Endodermal cell (in vitro differentiated cells): ENCODE results near the gene PMIS2. TPM values are rescaled to one million over a fixed set of nuclear protein-coding genes. Genes with fewer than 3 reads are reported as not detected.

Source experiments
- DNase-seq: peaks from one replicate; pipeline ENCODE4 v3.0.0-alpha.2; 2017
- H3K27ac ChIP-seq: 2 replicates; pipeline ENCODE4 v1.5.1; 2013; ENCODE audit warnings: mild to moderate bottlenecking, low read depth, low read length, moderate library complexity
- H3K27me3 ChIP-seq: 2 replicates; pipeline ENCODE4 v1.6.1; 2013; ENCODE audit warnings: mild to moderate bottlenecking, low read length, moderate library complexity; ENCODE audit not compliant: insufficient read depth, control insufficient read depth, poor library complexity, severe bottlenecking
- H3K36me3 ChIP-seq: 2 replicates; pipeline ENCODE4 v1.7.0; 2013; ENCODE audit warnings: mild to moderate bottlenecking, low read length, moderate library complexity; ENCODE audit not compliant: control insufficient read depth, insufficient read depth
- H3K4me1 ChIP-seq: one replicate; pipeline ENCODE4 v1.7.0; 2013; ENCODE audit warnings: low read length; ENCODE audit not compliant: control insufficient read depth, insufficient read depth
- H3K4me3 ChIP-seq: 2 replicates; pipeline ENCODE4 v1.5.1; 2013; ENCODE audit warnings: mild to moderate bottlenecking, low read length, moderate library complexity
- H3K9ac ChIP-seq: 2 replicates; pipeline ENCODE4 v1.6.1; 2013; ENCODE audit warnings: mild to moderate bottlenecking, low read length, moderate library complexity; ENCODE audit not compliant: poor library complexity, severe bottlenecking; ENCODE audit errors: extremely low read depth
- H3K9me3 ChIP-seq: 2 replicates; pipeline ENCODE4 v1.6.1; 2013; ENCODE audit warnings: mild to moderate bottlenecking, low read length, moderate library complexity; ENCODE audit not compliant: control insufficient read depth
- H3K27ac Mint-ChIP-seq: 2 replicates; pipeline ENCODE4 v1.8.0; 2020; ENCODE audit warnings: mixed read lengths
- H3K27me3 Mint-ChIP-seq: 2 replicates; pipeline ENCODE4 v1.8.0; 2021; ENCODE audit warnings: mild to moderate bottlenecking, mixed read lengths; ENCODE audit not compliant: insufficient read depth
- H3K36me3 Mint-ChIP-seq: 2 replicates; pipeline ENCODE4 v1.8.0; 2020; ENCODE audit warnings: low read depth, mixed read lengths
- H3K4me1 Mint-ChIP-seq: 2 replicates; pipeline ENCODE4 v1.8.0; 2020; ENCODE audit warnings: mixed read lengths
- H3K4me3 Mint-ChIP-seq: 2 replicates; pipeline ENCODE4 v1.8.0; 2020; ENCODE audit warnings: mild to moderate bottlenecking, moderate library complexity, mixed read lengths
- H3K9me3 Mint-ChIP-seq: 2 replicates; pipeline ENCODE4 v1.8.0; 2020; ENCODE audit warnings: mild to moderate bottlenecking, mixed read lengths
- CTCF ChIP-seq: fragments of 200-600 bp; sonication (generic); conservative IDR thresholded peaks from 2 replicates; pipeline ENCODE4 v1.5.0; 2021; ENCODE audit warnings: antibody characterized with exemption, mild to moderate bottlenecking
- WGBS, 2 experiments: methylation state at CpG; one replicate each; pipeline versions ENCODE4 v1.1.5 to v1.1.7; 2013; ENCODE audit warnings: missing lambda C conversion rate in 2 of 2, mixed read lengths in 1 of 2; ENCODE audit not compliant: insufficient coverage in 1 of 2, insufficient read length in 1 of 2; 5-methylcytosine and 5-hydroxymethylcytosine counted together
- total RNA-seq, 2 donors: library from RNA; stranded (reverse); fragmentation: NEBNext Ultra II Directional in 1 of 2; extraction: Animal tissue kit (Norgen Biotek cat#: 25700) in 1 of 2; gene quantifications; 2 replicates in 1 of 2; 3 replicates in 1 of 2; pipeline ENCODE4 v1.2.1, GENCODE V29; 2021

PMIS2 gene
- total RNA-seq, 2 donors from 2014 or later, result not detected

GRCh38 chr19:35623327-35624010, 37.5 kb downstream of the PMIS2 start:
- no peaks in the 10 kb centered on the region for H3K4me1 ChIP-seq
- H3K4me1 Mint-ChIP-seq, result peaks cover 4% of the 10 kb centered on the region
- H3K27ac ChIP-seq, result no peak overlapping the region
- H3K9me3 ChIP-seq, result no peaks in the 10 kb centered on the region
- no peaks in the 10 kb centered on the region for H3K9me3 Mint-ChIP-seq
- no peak overlapping the region for H3K4me3 Mint-ChIP-seq
- peaks cover 20% of the 10 kb centered on the region for H3K36me3 Mint-ChIP-seq
- DNase-seq, result no peak
- H3K4me3 ChIP-seq, result no peak overlapping the region
- H3K27ac Mint-ChIP-seq, result no peak overlapping the region
- H3K27me3 Mint-ChIP-seq, result no peaks in the 10 kb centered on the region
- H3K27me3 ChIP-seq, result no peaks in the 10 kb centered on the region
- TF ChIP-seq CTCF, result no peak
- H3K9ac ChIP-seq, result no peak overlapping the region
- 87 to 91% methylated on average over 5 to 6 of the region's 6 CpGs for WGBS, 2 experiments
- H3K36me3 ChIP-seq, result peaks cover 7% of the 10 kb centered on the region

GRCh38 chr19:35628264-35628564, 42.2 kb downstream of the PMIS2 start:
- H3K9me3 ChIP-seq, result no peaks in the 10 kb centered on the region
- peak overlapping the region; percentile 91 for H3K4me3 Mint-ChIP-seq
- H3K4me3 ChIP-seq, result peak overlapping the region; percentile 91
- H3K27ac ChIP-seq, result peak overlapping the region; percentile 40
- H3K27me3 Mint-ChIP-seq, result no peaks in the 10 kb centered on the region
- H3K4me1 Mint-ChIP-seq, result peaks cover 7% of the 10 kb centered on the region
- no peak for DNase-seq
- TF ChIP-seq CTCF, result no peak
- H3K9ac ChIP-seq, result peak overlapping the region; percentile 92
- peaks cover 29% of the 10 kb centered on the region for H3K36me3 Mint-ChIP-seq
- no peaks in the 10 kb centered on the region for H3K4me1 ChIP-seq
- no peaks in the 10 kb centered on the region for H3K27me3 ChIP-seq
- H3K36me3 ChIP-seq, result peaks cover 22% of the 10 kb centered on the region
- H3K9me3 Mint-ChIP-seq, result no peaks in the 10 kb centered on the region
- peak overlapping the region; percentile 98 for H3K27ac Mint-ChIP-seq
- 32 to 40% methylated on average over 7 to 9 of the region's 9 CpGs for WGBS, 2 experiments

GRCh38 chr19:35628565-35629331, 42.8 kb downstream of the PMIS2 start, which contains the start of gene RBM42:
TSS of gene RBM42 (plus strand) at chr19:35629036. CDS start at chr19:35629154, 118 bp downstream.
- Histone ChIP-seq H3K27me3 (no peaks in the 10 kb centered on the region), H3K27ac (peak within 1 kb of the TSS; percentile 40), H3K9ac (peak within 1 kb of the TSS; percentile 92), H3K4me1 (no peaks in the 10 kb centered on the region), H3K9me3 (no peaks in the 10 kb centered on the region), H3K36me3 (peaks cover 25% of the 10 kb centered on the region), H3K4me3 (peak within 1 kb of the TSS; percentile 91)
- Mint-ChIP-seq H3K4me3 (peak within 1 kb of the TSS; percentile 91), H3K4me1 (peaks cover 7% of the 10 kb centered on the region), H3K36me3 (peaks cover 32% of the 10 kb centered on the region), H3K27me3 (no peaks in the 10 kb centered on the region), H3K9me3 (no peaks in the 10 kb centered on the region), H3K27ac (peak within 1 kb of the TSS; percentile 98)
- DNase-seq, result peak; percentile 99
- TF ChIP-seq CTCF, result no peak
- WGBS, 2 experiments, result 0 to 1% methylated on average over 32 to 56 of the region's 56 CpGs
